Vagina (tissue), 2 donors: Measurements from ENCODE around the gene DACH1.

Experiments used
- POLR2A ChIP-seq, 2 donors: fragments of 450-650 bp; IDR thresholded peaks; one replicate each; pipeline ENCODE4 v1.6.1; 2017; ENCODE audit warnings: antibody characterized with exemption in 2 of 2, mild to moderate bottlenecking in 2 of 2, moderate library complexity in 2 of 2
- POLR2AphosphoS5 ChIP-seq, 2 donors: sonication (generic); formaldehyde crosslinking; IDR thresholded peaks; one replicate each; pipeline ENCODE4 v1.9.0; 2017; ENCODE audit warnings: antibody characterized with exemption in 2 of 2, mild to moderate bottlenecking in 2 of 2, low read depth in 1 of 2; ENCODE audit not compliant: insufficient read depth in 1 of 2
- TF ChIP-seq, protein P1 (sequence below), 3 experiments: fragments of 450-650 bp in 2 of 3; fragments of 200-600 bp in 1 of 3; sonication (generic) in 1 of 3; IDR thresholded peaks; one replicate each; pipeline ENCODE4 v1.5.1; 2017 to 2019; ENCODE audit warnings: antibody characterized with exemption in 3 of 3, mild to moderate bottlenecking in 2 of 3, moderate library complexity in 2 of 3

DNA sequence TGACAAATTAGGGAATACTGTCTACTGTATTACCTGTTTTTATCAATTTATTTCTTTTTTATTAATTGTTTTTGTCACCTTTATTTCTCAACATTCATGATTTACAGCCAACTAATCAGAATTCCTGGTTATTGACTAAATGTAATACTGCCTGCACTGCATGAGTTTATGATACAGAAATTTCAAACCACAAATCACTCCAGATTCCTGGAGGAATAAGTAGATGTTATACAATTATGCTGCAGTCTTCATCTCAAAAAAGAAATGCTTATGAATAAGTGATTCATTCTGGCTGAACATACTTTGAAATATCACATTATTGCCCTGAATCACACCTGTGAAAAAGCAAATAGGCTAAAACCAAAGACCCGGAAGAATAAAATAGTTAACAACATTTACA, 249.7 kb downstream of the DACH1 start:
- TF ChIP-seq, protein P1, sequence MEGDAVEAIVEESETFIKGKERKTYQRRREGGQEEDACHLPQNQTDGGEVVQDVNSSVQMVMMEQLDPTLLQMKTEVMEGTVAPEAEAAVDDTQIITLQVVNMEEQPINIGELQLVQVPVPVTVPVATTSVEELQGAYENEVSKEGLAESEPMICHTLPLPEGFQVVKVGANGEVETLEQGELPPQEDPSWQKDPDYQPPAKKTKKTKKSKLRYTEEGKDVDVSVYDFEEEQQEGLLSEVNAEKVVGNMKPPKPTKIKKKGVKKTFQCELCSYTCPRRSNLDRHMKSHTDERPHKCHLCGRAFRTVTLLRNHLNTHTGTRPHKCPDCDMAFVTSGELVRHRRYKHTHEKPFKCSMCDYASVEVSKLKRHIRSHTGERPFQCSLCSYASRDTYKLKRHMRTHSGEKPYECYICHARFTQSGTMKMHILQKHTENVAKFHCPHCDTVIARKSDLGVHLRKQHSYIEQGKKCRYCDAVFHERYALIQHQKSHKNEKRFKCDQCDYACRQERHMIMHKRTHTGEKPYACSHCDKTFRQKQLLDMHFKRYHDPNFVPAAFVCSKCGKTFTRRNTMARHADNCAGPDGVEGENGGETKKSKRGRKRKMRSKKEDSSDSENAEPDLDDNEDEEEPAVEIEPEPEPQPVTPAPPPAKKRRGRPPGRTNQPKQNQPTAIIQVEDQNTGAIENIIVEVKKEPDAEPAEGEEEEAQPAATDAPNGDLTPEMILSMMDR (IDR thresholded peaks at IDR 0.05), result no peak
- TF ChIP-seq POLR2A (IDR thresholded peaks at IDR 0.05) (no peak), POLR2AphosphoS5 (IDR thresholded peaks at IDR 0.05; ENCODE audit: insufficient read depth in 1 of 2, low read depth in 1 of 2) (no peak)
